Activated CD8-positive, alpha-beta memory T cell treated with anti-CD3 and anti-CD28 coated beads, Interleukin-2, amount 10 ng/mL, durations not matched to agents 7 days and 5 days (primary cell): ENCODE results near the gene PPIF. TPM values are rescaled to one million over a fixed set of nuclear protein-coding genes. Genes with fewer than 3 reads are reported as not detected.

Experiments
- ATAC-seq: fragments of 150-1000 bp; cut with Tn5 transposase; one replicate; pipeline ENCODE4 v1.10.0; 2021; ENCODE audit warnings: moderate library complexity
- CTCF ChIA-PET: fragments of 350-600 bp; sonication (Branson Sonifier 250); formaldehyde crosslinking; loops from one replicate; lab custom pipeline; 2021; ENCODE audit warnings: antibody characterized with exemption; lab: Charles Lee
- DNase-seq: peaks from one replicate; pipeline ENCODE4 v3.0.0-alpha.2; 2020
- H3K27ac Mint-ChIP-seq: one replicate; pipeline ENCODE4 v1.8.0; 2021; ENCODE audit warnings: mild to moderate bottlenecking, mixed read lengths
- H3K27me3 Mint-ChIP-seq: one replicate; pipeline ENCODE4 v1.8.0; 2021; ENCODE audit warnings: mixed read lengths
- H3K36me3 Mint-ChIP-seq: one replicate; pipeline ENCODE4 v1.8.0; 2021; ENCODE audit warnings: mild to moderate bottlenecking, mixed read lengths
- H3K4me1 Mint-ChIP-seq: one replicate; pipeline ENCODE4 v1.8.0; 2021; ENCODE audit warnings: mixed read lengths
- H3K4me3 Mint-ChIP-seq: one replicate; pipeline ENCODE4 v1.8.0; 2021; ENCODE audit warnings: mild to moderate bottlenecking, moderate library complexity, mixed read lengths
- H3K9me3 Mint-ChIP-seq: one replicate; pipeline ENCODE4 v1.8.0; 2022; ENCODE audit warnings: low read depth, mixed read lengths
- total RNA-seq, 2 experiments: library from RNA; stranded (reverse); gene quantifications; one replicate each; pipeline ENCODE4 v1.2.3, GENCODE V29; 2021

PPIF gene
- total RNA-seq, 2 experiments from 2014 or later = 119 to 144 TPM

DNA sequence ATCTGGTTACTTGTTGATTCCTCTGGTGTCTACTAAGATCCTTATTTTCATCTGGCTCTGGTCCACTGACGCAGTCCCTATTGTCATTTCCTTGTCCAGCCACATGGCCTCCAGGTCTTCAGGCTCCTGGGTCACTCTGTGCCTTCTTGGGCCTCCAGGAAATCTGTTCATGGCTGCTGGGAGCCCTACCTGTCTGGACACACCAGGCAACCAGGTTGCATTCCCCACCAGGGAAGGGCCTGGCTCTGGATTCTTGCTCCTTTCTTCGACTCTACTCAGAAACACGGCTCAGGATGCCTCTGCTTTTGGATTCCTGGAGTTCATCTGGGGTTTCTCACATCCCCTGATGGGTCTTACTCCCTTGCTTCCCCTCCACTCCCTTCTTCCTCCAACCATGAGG is 8.0 kb upstream of the PPIF start:
- Mint-ChIP-seq H3K4me3 (no peak overlapping the region), H3K27me3 (no peaks in the 10 kb centered on the region), H3K9me3 (no peaks in the 10 kb centered on the region), H3K27ac (peak overlapping the region; percentile 32), H3K4me1 (peaks cover 24% of the 10 kb centered on the region), H3K36me3 (peaks cover 2% of the 10 kb centered on the region)
- DNase-seq (no peak), ATAC-seq (no peak)
- CTCF ChIA-PET = no interaction called here

DNA sequence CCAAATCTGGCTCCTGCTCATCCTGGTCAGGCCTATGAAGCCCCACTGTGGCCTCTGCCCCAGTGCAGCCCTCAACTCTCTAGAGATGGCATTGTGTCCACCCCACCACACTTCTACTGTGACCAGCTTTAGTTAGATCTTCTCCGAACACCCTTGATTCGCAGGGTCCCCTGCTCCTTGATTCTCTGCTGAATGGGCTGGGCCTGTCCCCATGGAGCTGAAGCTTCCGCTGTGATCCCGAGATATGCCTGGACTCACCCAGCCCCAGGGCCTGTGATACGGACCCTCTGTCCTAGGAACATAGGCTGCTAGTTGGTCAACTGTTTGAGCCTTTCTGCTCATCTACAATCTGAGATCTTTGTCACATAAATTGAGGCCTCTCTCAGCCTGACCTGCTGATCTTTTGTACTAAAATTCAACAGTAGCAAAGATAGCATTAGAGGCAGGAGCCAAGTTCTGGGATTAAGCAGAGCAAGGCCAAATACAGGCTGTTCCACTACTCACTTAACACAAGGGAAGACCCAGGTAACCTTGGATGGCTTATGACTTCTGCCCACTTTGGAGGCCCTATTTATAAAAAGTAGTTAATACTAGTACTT is 6.5 kb upstream of the PPIF start:
- ATAC-seq (no peak), DNase-seq (no peak)
- Mint-ChIP-seq H3K9me3 (no peaks in the 10 kb centered on the region), H3K27ac (no peak overlapping the region), H3K36me3 (no peaks in the 10 kb centered on the region), H3K4me3 (no peak overlapping the region), H3K4me1 (peaks cover 35% of the 10 kb centered on the region), H3K27me3 (no peaks in the 10 kb centered on the region)
- CTCF ChIA-PET = interaction anchor here (12.0 kb wide), 1 partner anchor 22 kb away, joined by 171 read pairs; no protein-coding TSS in a partner anchor

DNA sequence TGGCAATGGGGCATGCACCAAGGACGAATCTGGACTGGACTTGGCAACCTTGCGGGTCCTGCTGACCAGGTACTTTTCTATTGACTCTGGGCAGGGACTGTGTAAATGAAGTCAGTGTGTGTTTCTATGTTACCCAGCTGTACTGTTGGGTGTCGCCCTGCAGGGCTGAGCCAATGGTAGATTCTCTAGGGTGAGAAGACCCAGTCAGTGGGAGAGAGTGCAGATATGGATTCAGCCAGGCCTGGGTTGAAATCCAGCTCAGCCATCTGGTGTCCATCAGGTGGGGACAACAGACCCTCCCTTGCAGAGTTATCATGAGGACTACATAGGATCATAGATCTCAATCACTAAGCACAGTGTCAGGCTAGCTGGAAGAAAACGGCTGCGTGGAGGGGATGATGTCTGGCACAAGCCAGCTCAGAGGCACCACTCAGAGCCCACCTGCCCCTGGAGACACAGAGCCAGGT is 4.9 kb upstream of the PPIF start:
- peaks cover 45% of the 10 kb centered on the region for H3K4me1 Mint-ChIP-seq
- CTCF ChIA-PET = interaction anchor here (0.9 to 12.0 kb wide), 3 partner anchors 9 to 48 kb away, joined by 3 to 171 read pairs (median 6); no protein-coding TSS in a partner anchor
- ATAC-seq (no peak), DNase-seq (peak; percentile 32)
- no peak overlapping the region for H3K4me3 Mint-ChIP-seq
- no peaks in the 10 kb centered on the region for H3K27me3 Mint-ChIP-seq
- H3K36me3 Mint-ChIP-seq = no peaks in the 10 kb centered on the region
- H3K27ac Mint-ChIP-seq = peak overlapping the region; percentile 44
- H3K9me3 Mint-ChIP-seq = no peaks in the 10 kb centered on the region

DNA sequence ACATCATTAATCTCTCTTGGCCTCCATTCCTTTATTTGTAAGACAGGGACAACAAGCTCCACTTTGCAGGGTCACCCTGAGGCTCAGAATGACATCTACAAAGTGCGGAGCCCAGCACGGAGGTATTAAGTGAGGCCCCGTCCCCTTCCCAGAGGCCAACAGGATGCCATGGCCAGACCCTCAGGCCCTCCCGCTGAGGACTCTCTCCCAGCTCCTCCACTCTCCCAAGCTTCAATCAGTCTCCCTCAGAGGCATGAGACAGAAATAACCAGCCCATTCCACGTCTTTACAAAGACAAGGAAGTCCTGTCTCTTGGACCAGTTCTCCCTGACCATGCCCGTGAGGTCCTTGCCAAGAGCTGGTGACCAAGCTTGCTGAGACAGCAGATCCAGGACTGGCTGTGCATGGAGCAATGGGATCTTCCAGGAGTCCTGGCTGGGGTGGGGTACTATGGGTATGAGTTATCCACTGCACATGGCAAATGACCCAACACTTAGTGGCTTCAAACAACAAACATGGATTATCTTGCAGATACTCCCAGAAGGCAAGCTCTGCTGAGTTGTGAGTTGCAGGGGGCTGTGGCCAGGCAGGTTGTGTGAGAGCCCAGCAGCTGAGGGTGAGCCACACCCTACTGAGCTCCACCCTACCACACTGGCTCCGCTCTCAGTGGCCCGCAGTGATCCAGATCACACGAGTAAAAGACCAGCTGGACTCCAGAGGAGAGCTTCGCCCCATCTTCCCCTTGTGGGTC is 4.3 kb upstream of the PPIF start:
- Mint-ChIP-seq H3K4me3 (no peak overlapping the region), H3K9me3 (no peaks in the 10 kb centered on the region), H3K27me3 (no peaks in the 10 kb centered on the region), H3K36me3 (no peaks in the 10 kb centered on the region), H3K4me1 (peaks cover 45% of the 10 kb centered on the region), H3K27ac (peak overlapping the region; percentile 37)
- CTCF ChIA-PET = interaction anchor here (0.9 to 12.0 kb wide), 5 partner anchors 9 to 49 kb away, joined by 3 to 171 read pairs (median 6); no protein-coding TSS in a partner anchor
- DNase-seq (peak; percentile 45), ATAC-seq (no peak)

DNA sequence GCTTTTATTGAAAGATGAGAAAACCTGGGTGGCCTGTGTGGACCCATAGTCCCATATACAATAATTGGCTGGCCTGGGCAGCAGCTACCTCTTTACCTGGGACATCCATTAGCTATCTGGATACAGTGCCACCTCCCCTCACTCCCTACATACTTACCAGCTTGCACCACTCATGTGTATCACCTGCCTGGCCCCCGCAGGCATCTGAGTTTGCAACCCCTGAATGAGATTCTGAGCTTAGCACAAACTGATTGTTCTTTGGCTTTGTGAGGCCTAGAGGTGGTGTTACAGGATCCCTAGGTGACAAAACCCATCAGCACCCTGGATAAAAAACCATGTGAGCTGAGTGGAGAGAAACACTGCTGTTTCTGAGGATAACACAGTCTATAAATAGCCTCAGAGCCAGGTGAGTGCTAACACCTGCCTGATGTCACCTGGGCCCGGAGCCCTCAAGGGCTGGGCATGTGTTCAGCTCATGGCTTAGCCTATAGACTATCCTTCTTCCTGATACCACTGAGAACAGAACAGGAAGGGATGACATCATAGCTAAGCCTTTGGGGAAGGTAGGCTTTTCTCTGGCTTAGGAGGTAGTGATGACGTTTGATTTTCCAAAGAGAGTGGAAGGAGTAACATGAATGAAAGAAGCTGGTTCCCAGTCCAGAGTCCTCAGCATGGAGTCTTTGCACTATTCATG is 2.6 kb upstream of the PPIF start:
- peaks cover 16% of the 10 kb centered on the region for H3K36me3 Mint-ChIP-seq
- H3K4me3 Mint-ChIP-seq = no peak overlapping the region
- H3K4me1 Mint-ChIP-seq = peaks cover 57% of the 10 kb centered on the region
- no peaks in the 10 kb centered on the region for H3K9me3 Mint-ChIP-seq
- H3K27ac Mint-ChIP-seq = no peak overlapping the region
- CTCF ChIA-PET = interaction anchor here (0.9 to 12.0 kb wide), 10 partner anchors 10 to 193 kb away, joined by 3 to 171 read pairs (median 4); no protein-coding TSS in a partner anchor
- DNase-seq (peak; percentile 28), ATAC-seq (no peak)
- no peaks in the 10 kb centered on the region for H3K27me3 Mint-ChIP-seq

DNA sequence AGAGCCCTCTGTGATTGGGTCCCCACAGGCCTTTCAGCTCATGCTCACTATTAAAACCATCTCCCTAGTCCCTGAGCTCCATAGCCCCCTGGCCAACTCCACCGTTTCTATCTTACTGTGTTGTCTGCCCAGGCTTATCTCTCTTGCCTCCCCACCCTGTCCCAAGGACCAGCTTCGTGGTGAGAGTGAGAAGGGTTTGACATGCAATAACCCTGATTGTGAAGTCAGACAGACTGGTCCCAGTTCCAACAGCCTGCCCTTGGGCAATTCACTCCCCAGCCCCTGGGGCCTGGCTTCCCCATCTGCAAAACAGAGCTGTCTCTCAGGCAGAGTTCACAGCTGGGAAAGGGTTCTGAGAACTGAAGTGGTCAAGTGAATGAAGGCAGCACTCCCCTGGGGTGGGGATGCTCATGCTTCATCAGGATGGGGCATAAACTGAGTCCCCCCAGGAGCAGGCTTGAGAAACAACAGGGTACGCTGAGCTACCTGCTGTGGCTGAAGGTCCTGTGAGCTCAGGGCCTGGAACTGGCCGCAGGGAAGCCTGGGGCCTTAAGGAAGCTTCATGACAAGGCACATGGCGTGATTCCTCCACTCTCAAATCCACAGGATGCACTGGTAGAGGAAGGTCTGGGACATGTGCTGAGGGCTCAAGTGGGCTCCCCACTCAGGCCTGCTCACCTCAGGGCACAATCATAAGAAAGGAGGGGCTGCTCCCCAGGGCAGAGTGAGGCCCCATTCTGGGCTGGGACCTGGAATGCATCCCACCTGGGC is 1.8 kb upstream of the PPIF start:
- Mint-ChIP-seq H3K27me3 (no peaks in the 10 kb centered on the region), H3K4me3 (no peak overlapping the region), H3K9me3 (no peaks in the 10 kb centered on the region), H3K4me1 (peaks cover 65% of the 10 kb centered on the region), H3K27ac (no peak overlapping the region), H3K36me3 (peaks cover 24% of the 10 kb centered on the region)
- CTCF ChIA-PET = interaction anchor here (0.9 to 12.0 kb wide), 12 partner anchors 9 to 192 kb away, joined by 3 to 171 read pairs (median 6); no protein-coding TSS in a partner anchor
- DNase-seq (peak; percentile 40), ATAC-seq (no peak)

DNA sequence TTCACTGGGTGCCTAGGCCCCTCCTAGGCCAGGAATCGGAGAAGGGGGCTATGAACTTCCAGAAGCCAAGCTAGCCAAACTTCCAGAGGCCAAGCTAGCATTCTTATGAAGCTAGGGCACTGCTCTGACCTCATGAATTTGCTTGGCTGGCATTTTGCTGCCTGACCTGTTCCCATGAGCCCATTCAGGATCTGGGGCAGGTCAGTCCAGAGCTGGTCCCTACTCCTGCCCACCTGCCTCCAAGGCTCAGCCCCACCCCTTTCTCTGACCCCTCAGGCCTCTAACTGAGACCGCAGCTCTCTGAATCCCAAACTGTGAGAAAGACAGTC is 1.3 kb upstream of the PPIF start:
- ATAC-seq (no peak), DNase-seq (no peak)
- no peaks in the 10 kb centered on the region for H3K27me3 Mint-ChIP-seq
- peak overlapping the region; percentile 70 for H3K27ac Mint-ChIP-seq
- peaks cover 70% of the 10 kb centered on the region for H3K4me1 Mint-ChIP-seq
- H3K36me3 Mint-ChIP-seq = peaks cover 28% of the 10 kb centered on the region
- no peak overlapping the region for H3K4me3 Mint-ChIP-seq
- H3K9me3 Mint-ChIP-seq = no peaks in the 10 kb centered on the region
- CTCF ChIA-PET = interaction anchor here (0.8 to 12.0 kb wide), 11 partner anchors 9 to 65 kb away, joined by 3 to 171 read pairs (median 11); no protein-coding TSS in a partner anchor

DNA sequence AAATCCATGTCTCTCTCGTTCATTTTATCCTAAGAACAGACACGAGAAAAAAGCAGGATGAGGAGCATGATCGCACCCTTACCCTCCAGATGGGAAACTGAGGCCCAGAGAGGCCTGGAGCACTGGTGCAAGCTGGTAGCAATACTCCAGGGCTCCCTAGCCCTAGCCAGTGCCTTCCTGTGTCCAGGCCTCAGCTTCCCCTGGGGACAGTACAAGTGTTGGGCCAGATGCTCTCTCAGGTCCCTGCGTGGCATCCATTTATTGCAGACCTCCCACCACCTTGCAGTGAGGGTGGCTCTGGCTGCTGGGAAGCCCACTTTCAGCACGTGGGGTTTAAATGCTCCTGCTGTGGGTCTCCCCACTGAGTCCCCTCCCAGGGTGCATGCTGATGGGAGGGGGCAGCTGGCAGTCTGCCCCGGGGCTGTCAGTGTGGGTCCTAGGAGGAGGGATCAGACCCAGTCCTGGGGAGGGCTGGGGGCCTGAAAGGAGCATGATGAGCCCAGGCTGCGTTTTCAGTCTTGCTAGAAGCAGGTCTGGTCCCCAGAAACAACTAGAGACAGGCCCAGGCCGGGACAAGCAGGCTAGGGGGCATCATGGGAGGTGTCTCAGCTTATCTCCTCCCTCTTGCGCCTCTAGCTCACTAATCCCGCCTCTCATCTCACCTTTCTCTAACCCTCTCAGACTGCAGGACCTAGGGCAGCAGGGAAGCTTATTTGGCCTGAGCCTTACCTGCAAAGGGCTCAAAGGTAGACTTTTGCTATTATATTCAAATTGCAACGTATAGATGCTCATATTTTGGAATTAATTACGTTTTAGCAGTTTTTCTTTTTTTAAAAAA is 662 bp upstream of the PPIF start:
- Mint-ChIP-seq H3K36me3 (peaks cover 33% of the 10 kb centered on the region), H3K27ac (peak overlapping the region; percentile 70), H3K9me3 (no peaks in the 10 kb centered on the region), H3K4me3 (peak overlapping the region; percentile 85), H3K4me1 (peaks cover 76% of the 10 kb centered on the region), H3K27me3 (no peaks in the 10 kb centered on the region)
- peak; percentile 31 for ATAC-seq
- CTCF ChIA-PET = interaction anchor here (0.8 to 12.0 kb wide), 12 partner anchors 10 to 102 kb away, joined by 3 to 171 read pairs (median 4); no protein-coding TSS in a partner anchor
- DNase-seq = peak; percentile 51

DNA sequence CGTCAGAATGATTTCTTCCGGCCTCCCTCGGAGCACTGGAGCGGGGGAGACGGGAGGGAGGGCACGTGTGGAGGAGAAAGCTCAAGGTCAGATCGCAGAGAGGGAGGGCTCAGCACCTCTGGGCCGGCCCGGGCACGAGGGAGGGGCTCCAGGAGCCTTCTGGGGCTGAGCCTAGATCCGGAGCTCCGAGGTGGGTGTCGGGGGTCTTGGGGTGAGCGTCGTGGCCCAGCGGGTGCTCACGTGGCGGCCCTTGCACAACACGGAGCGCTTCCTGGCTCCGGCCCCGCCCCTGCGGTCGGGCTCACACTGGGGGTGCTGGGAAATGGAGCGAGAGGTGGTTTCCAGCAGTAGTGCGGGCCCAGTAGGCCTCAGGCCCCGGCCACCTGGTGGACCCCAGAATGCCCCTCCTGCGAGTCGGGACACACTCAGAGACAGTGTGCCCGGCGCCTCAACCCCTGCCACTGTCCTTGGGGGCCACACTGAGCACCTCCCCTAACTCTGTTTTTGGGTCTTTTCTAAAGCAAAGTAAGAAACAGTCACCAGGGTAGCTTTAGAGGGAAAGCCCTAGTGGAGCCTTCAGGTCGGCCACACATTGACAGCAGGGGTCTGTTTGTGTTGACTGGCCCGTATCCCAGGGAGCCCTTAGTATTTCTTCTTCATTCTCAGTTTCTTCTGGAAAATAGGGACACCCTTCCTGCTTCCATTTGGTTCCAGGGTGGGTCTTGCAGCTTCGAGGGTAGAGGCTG is 798 bp downstream of the PPIF start:
- CTCF ChIA-PET = interaction anchor here (1.2 to 12.0 kb wide), 6 partner anchors 10 to 99 kb away, joined by 3 to 171 read pairs (median 11); no protein-coding TSS in a partner anchor
- Mint-ChIP-seq H3K9me3 (no peaks in the 10 kb centered on the region), H3K27ac (peak overlapping the region; percentile 89), H3K4me1 (peaks cover 78% of the 10 kb centered on the region), H3K4me3 (peak overlapping the region; percentile 85), H3K36me3 (peaks cover 42% of the 10 kb centered on the region), H3K27me3 (no peaks in the 10 kb centered on the region)
- ATAC-seq = peak; percentile 55
- DNase-seq = peak; percentile 88

DNA sequence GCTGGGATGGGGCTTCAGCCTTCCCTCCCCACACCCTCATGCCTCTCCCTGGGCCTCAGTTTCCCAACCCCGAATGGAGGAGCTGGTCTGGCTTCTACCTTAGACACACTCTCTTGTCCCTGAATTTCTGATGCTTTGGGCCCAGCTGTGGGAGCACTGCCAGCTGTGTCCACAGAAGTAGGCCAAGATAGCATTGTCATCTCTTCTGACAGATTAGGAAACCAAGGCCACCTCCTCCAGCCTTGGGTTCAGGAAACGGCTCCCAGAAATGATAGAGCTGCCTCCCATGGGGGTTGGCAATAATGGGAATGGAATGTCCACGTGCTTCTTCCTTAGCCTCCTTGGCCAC is 1.3 kb downstream of the PPIF start:
- peak overlapping the region; percentile 89 for H3K27ac Mint-ChIP-seq
- CTCF ChIA-PET = interaction anchor here (1.2 to 12.0 kb wide), 6 partner anchors 10 to 100 kb away, joined by 3 to 171 read pairs (median 11); no protein-coding TSS in a partner anchor
- ATAC-seq (no peak), DNase-seq (no peak)
- H3K27me3 Mint-ChIP-seq = no peaks in the 10 kb centered on the region
- H3K9me3 Mint-ChIP-seq = no peaks in the 10 kb centered on the region
- peak overlapping the region; percentile 85 for H3K4me3 Mint-ChIP-seq
- peaks cover 78% of the 10 kb centered on the region for H3K4me1 Mint-ChIP-seq
- H3K36me3 Mint-ChIP-seq = peaks cover 48% of the 10 kb centered on the region

DNA sequence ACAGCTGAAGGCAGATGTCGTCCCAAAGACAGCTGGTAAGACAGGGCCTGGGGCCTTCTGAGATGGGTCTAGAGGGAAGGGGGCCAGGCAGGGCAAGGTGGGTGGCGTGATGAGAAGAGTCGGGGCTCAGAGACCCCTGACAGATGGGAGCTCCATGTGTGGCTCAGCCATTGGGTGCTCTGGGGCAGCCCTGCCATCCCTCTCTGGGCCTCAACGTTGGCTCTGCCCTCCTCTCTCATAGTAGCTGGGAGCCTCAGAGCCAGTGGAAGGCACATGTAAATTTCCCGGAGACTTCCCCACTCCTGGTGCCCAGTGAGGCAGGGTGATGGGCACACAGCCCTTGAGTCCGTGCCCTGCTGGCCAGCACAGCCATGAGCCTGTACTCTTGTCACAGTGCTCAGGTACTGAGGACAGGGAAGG is 1.8 kb downstream of the PPIF start:
- Mint-ChIP-seq H3K27me3 (no peaks in the 10 kb centered on the region), H3K4me3 (peak overlapping the region; percentile 85), H3K4me1 (peaks cover 78% of the 10 kb centered on the region), H3K9me3 (no peaks in the 10 kb centered on the region), H3K27ac (peak overlapping the region; percentile 89), H3K36me3 (peaks cover 52% of the 10 kb centered on the region)
- DNase-seq (no peak), ATAC-seq (no peak)
- CTCF ChIA-PET = interaction anchor here (1.6 to 12.0 kb wide), 3 partner anchors 9 to 55 kb away, joined by 7 to 171 read pairs (median 15); no protein-coding TSS in a partner anchor
